Type B pancreatic cell (in vitro differentiated cells): ENCODE measurements around the gene STAP1. TPM values are rescaled to one million over a fixed set of nuclear protein-coding genes. Genes with fewer than 3 reads are reported as not detected.

Source experiments
- DNase-seq: peaks from one replicate; pipeline ENCODE4 v3.0.0; 2021; ENCODE audit warnings: mixed read lengths; ENCODE audit not compliant: unreplicated experiment; ENCODE audit errors: extremely low spot score
- H3K27ac Mint-ChIP-seq: 2 replicates; pipeline ENCODE4 v1.8.0; 2021; ENCODE audit warnings: mild to moderate bottlenecking, mixed read lengths
- H3K27me3 Mint-ChIP-seq: 2 replicates; pipeline ENCODE4 v1.8.0; 2021; ENCODE audit warnings: mixed read lengths
- H3K36me3 Mint-ChIP-seq: 2 replicates; pipeline ENCODE4 v1.8.0; 2021; ENCODE audit warnings: mixed read lengths
- H3K4me1 Mint-ChIP-seq: one replicate; pipeline ENCODE4 v1.8.0; 2021; ENCODE audit warnings: mixed read lengths; ENCODE audit not compliant: unreplicated experiment
- H3K4me3 Mint-ChIP-seq: 2 replicates; pipeline ENCODE4 v1.8.0; 2021; ENCODE audit warnings: mild to moderate bottlenecking, mixed read lengths
- H3K9me3 Mint-ChIP-seq: 2 replicates; pipeline ENCODE4 v1.8.0; 2021; ENCODE audit warnings: mixed read lengths
- CTCF ChIP-seq: fragments of 200-600 bp; sonication (generic); conservative IDR thresholded peaks from 2 replicates; pipeline ENCODE4 v1.5.0; 2021; ENCODE audit warnings: antibody characterized with exemption, mild to moderate bottlenecking
- total RNA-seq: library from RNA; stranded (reverse); gene quantifications from 2 replicates; pipeline ENCODE4 v1.2.1, GENCODE V29; 2021; ENCODE audit warnings: low replicate concordance

STAP1 gene
- total RNA-seq, 1 donor from 2014 or later: not detected

- H3K27ac Mint-ChIP-seq: no peak overlapping the region
- no peak overlapping the region for H3K4me3 Mint-ChIP-seq
- peaks cover 5% of the 10 kb centered on the region for H3K9me3 Mint-ChIP-seq
- H3K4me1 Mint-ChIP-seq: no peaks in the 10 kb centered on the region
- H3K36me3 Mint-ChIP-seq: no peaks in the 10 kb centered on the region
- no peak for TF ChIP-seq CTCF
- H3K27me3 Mint-ChIP-seq: peaks cover 3% of the 10 kb centered on the region
- DNase-seq: no peak
Measured at GRCh38 chr4:67603310-67604028, 44.9 kb downstream of the STAP1 start.

- no peak for DNase-seq
- TF ChIP-seq CTCF: no peak
- H3K9me3 Mint-ChIP-seq: peaks cover 5% of the 10 kb centered on the region
- H3K27me3 Mint-ChIP-seq: no peaks in the 10 kb centered on the region
- H3K27ac Mint-ChIP-seq: no peak overlapping the region
- H3K4me3 Mint-ChIP-seq: no peak overlapping the region
- H3K4me1 Mint-ChIP-seq: no peaks in the 10 kb centered on the region
- H3K36me3 Mint-ChIP-seq: no peaks in the 10 kb centered on the region
Measured at GRCh38 chr4:67604029-67604381, 45.5 kb downstream of the STAP1 start.

GRCh38 chr4:67604749-67605148, 46.2 kb downstream of the STAP1 start:
- Mint-ChIP-seq H3K36me3 (peaks cover under 1% of the 10 kb centered on the region), H3K4me3 (no peak overlapping the region), H3K4me1 (no peaks in the 10 kb centered on the region), H3K27ac (no peak overlapping the region), H3K27me3 (no peaks in the 10 kb centered on the region), H3K9me3 (peaks cover 6% of the 10 kb centered on the region)
- no peak for TF ChIP-seq CTCF
- no peak for DNase-seq

- no peak for TF ChIP-seq CTCF
- Mint-ChIP-seq H3K36me3 (peaks cover 8% of the 10 kb centered on the region), H3K9me3 (peaks cover 5% of the 10 kb centered on the region), H3K4me1 (no peaks in the 10 kb centered on the region), H3K4me3 (no peak overlapping the region), H3K27ac (no peak overlapping the region), H3K27me3 (no peaks in the 10 kb centered on the region)
- no peak for DNase-seq
Measured at GRCh38 chr4:67608027-67608426, 49.5 kb downstream of the STAP1 start.

- no peak for TF ChIP-seq CTCF
- H3K27me3 Mint-ChIP-seq: no peaks in the 10 kb centered on the region
- H3K9me3 Mint-ChIP-seq: peaks cover 11% of the 10 kb centered on the region
- no peak overlapping the region for H3K4me3 Mint-ChIP-seq
- no peak overlapping the region for H3K27ac Mint-ChIP-seq
- no peak for DNase-seq
- H3K36me3 Mint-ChIP-seq: peaks cover 47% of the 10 kb centered on the region
- H3K4me1 Mint-ChIP-seq: no peaks in the 10 kb centered on the region
Measured at GRCh38 chr4:67614186-67614585, 55.7 kb downstream of the STAP1 start.
